Activated CD8-positive, alpha-beta memory T cell treated with anti-CD3 and anti-CD28 coated beads, Interleukin-2, amount 50 U/mL, for 24 hours (primary cell): Measurements from ENCODE around the gene ZNF518A.
"Not testable (repeated sequence)": the region's sequence is repeated elsewhere in the genome, so short reads cannot be mapped to it uniquely, and the experiment has no call there.

Experiments
- DNase-seq: peaks from one replicate; pipeline ENCODE4 v3.0.0-alpha.2; 2020; ENCODE audit errors: extremely low read depth

Gene ZNF518A

DNA sequence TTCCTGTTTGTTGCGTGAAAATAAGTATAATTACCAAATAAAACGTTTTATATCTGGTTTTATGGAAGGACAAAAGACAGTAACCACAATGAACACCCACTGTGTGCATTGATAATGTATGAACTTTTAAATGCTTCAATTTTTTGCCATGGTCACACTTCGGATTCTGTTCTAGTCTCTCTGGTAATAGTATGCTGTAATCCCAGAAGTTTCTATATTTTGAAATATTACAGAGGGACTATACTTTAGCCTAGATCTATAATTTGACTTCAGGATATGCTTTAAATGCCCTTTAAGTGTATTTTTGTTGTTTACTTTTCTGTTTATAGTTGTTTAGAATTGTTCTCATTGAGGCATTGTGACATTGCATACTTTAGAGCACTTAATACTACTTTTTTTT, 1.5 kb downstream of the ZNF518A start:
- no peak for DNase-seq

DNA sequence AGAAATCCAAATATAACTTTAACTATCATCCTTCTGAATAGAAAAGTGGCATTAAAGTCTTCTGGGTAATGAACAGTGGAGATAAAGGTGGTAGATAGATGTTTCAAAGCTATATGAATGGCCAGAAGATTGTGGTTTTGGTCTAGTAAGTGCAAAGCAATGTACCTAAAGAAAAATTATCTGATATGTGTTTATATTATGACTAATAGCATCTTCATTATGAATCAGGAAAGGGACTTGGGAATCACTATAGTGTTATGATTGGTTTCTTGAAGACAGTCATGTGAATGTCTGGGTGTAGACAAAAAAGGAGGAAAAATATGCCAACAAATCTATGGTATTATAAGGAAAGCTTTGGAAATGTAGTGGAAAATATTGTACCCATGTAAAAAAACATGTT, 3.0 kb downstream of the ZNF518A start:
- DNase-seq: no peak

DNA sequence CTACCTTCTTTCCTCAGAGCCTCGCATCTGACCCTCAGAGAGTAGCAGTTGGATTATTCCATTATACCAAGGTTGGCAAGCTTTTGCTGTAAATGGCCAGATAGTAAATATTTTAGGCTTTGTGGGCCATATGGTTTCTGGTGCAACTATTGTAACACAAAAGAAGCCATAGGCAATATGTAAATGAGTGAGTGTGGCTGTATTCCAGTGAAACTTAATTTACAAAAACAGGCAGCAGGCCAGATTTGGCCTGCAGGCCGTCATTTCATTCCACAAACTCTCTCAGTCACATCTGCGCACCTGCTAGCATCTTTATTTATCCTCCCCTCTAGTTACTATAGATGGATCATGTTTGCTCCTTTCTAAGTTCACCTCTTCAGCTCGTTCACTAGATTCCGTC, 6.7 kb downstream of the ZNF518A start:
- no peak for DNase-seq

DNA sequence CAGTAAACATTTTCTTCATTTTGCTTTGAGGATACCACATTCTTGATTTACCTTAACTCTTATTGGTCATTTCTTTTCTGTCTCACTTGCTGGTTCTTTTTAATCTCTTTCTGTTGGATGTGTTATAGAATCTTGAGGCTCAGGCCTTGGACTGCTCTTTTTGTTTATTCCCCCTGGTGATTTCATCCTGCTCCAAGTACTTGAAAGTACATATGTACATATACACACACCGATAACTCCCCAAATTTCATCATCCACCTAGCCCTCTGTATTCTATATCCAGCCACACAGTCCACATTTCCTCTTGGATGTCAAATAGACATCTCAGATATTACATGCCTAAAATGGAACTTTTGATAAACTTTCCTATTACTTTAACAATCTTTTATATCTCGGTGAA, 7.5 kb downstream of the ZNF518A start:
- DNase-seq: no peak

DNA sequence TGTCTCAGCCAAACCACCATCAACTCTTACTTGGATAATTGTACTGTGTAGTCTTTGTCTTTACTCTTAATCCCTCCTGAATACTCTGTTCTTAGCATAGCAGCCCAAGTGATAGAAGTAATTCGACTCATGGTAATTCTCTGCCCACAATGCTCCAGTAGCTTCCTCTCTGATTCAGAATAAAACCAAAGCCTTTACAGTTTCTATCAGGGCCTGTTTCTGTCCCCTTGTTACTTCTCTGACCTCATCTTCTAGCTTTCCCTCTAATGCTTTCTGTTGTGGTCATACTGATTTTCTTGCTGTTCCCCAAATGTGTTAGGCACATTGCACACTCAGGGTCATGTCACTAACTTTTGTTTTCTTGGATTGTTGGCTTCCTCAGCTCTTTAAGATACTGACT, 8.0 kb downstream of the ZNF518A start:
- no peak for DNase-seq

DNA sequence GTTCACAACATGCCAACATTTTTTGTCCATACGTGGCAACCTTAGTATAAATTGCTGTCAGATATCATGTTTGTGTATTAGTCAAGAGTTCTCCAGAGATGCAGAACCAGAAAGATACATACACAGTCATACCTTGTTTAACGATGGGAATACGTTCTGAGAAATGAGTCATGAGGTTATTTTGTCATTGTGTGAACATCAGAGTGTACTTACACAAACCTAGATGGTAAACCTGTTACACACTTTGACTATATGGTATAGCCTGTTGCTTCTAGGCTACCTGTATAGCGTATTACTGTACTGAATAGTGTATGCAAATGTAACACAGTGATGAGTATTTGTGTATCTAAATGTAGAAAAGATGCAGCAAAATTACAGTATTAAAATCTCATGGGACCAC, 22.3 kb downstream of the ZNF518A start:
- no peak for DNase-seq

DNA sequence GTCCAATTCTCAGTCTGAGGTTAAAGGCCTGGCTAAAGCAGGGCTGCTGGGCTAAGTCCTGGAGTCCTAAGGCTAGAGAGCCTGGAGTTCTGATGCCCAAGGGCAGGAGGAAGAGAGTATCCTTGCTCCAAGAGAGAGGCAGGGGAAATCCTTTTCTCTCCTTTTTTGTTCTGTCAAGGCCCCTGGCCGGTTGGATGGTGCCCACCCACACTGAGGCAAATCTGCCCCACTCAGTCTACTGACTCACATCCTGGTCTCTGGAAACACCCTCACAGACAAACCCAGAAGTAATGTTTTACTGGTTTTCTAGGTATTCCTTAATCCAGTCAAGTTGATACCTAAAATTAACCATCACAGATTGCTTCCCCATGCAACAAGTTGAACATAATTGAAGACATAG, 23.0 kb downstream of the ZNF518A start:
- DNase-seq: no peak

DNA sequence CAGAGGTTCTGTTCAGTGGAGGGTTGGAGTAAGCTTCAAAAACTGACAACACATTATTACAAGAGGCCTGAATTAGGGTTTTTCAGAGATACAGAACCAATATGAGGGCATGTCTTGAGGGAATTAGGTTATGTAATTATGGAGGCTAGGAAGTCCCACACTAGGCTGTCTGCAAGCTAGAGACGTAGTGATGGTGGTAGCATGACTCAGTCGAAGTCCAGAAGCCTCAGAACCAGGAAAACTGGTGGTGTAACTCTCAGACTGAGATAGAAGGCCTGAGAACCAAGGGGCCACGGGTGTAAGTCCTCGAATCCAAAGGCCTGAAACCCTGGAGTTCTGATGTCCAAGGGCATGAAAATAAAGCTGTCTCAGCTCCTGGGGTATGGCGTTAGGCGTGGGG, 35.6 kb downstream of the ZNF518A start:
- no peak for DNase-seq

DNA sequence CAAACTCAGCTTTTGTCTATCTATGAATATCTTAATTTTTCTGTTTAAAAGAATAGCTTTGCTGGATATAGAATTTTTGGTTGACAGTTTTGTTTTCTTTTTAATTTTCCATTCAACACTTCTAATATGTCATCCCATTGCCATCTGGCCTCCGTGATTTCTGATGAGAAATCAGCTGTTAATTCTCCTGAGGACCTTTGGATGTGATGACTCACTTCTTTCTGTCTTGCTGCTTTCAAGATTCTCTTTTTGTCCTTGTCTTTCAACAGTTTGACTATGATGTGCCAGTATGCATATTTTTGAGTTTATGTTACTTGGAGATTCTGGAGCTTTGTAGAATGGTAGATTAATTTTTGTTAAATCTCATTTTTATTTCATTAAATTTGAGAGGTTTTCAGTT, 38.4 kb downstream of the ZNF518A start:
- no peak for DNase-seq

DNA sequence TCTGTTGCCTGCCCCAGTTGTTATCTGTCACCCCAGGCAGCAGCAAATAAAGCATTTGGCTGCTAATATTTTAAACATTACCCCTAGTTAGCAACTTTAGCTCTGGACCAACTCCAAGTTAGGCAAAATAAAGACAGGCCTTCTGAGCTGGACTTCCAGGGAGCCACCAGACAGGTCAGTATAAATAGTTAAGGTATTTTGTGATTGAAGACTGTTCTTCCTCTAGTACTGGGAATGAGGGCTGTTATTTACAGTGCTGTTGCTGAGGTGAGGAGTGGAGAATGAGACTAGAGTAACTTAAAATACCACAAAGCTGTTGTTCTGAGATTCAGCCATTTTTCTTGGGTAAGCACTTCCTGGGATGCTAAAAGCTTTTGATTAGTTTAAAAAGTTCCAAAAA, 40.1 kb downstream of the ZNF518A start:
- no peak for DNase-seq

DNA sequence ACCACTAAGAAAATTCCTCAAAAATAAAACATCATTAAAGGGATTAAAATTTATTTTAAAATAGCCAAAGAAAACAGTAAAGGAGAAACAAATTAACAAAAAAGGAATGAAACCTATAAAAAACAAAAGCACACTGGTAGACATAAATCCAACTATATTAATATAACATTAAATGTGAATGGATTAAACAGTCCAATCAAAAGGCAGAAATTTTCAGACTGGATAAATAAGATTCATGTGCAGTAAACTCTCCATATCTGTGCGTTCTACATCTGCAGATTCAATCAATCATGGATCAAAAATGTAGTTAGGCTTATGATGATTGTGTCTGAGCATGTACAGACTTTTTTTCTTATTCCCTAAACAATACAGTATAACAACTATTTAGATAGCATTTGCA, 42.6 kb downstream of the ZNF518A start:
- no peak for DNase-seq

DNA sequence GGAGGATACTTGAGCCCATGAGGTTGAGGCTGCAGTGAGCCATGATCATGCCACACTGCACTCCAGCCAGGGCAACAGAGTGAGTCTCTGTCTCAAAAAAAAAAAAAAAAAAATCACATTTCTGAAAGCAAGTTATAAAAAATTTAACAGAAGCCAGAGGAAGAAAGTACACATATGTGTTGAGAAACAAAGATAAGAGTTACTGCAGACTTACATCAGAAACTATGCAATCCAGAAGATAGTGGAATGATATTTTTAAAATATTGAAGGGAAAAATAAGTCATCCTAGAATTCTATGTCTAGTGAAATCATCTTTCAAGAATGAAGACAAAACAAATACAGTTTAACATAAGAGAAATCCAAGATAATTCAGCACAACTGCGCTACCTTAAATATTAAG, 46.9 kb downstream of the ZNF518A start:
- no peak for DNase-seq

DNA sequence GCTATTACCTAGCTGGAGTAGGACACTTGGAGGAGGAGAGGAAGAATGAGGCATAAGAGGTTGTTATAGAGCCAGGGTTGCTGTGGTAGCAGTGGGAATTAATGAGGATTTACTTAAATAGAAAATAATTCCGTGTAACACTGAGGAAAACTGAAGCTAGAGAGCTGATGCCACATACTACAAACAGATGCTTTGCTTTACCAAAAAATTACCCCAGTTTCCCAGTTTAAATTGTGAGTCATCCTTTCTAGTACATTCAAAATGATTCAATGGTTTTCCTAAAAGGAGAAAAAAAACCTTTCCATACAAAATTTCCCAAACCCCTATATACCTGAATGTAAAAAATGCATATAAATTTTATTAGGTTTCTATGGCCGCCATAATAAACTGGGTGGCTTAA, 58.3 kb downstream of the ZNF518A start:
- no peak for DNase-seq

DNA sequence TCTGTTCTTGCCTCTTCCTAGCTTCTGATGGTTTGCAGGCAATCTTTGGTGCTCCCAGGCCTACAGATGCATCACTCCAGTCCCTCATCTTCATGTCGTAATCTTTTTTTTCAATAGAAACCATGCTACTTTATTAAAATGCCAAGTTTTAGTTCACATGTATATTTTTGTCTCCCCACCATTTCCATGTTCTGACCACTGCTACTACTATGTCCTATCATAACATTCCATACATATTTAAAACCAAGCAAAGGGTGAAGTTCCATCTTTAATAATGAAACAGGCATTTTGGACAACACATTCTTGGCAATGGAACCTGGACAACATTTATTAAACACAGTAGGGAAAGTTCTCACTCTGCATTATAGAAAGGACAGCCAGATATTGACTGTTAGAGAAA, 58.8 kb downstream of the ZNF518A start:
- no peak for DNase-seq

DNA sequence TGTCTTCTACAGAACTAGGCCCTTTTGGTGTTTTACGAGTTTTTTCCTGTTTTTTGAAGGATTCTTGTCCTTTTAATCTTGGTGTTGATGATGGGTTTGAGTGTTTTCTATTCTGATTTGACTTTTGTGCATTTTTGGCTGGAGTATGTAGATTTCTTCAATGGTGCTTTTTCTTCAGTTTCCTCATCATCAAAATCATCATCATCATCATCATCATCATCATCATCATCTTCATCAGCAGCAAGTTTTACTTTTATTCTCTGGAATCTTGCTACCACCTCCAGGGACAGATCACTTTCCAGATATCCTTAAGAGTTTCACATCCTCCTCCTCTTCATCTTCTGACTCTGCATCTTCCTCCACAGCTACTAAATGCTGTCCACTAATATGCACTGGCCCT, 59.4 kb downstream of the ZNF518A start:
- not testable (repeated sequence) for DNase-seq

DNA sequence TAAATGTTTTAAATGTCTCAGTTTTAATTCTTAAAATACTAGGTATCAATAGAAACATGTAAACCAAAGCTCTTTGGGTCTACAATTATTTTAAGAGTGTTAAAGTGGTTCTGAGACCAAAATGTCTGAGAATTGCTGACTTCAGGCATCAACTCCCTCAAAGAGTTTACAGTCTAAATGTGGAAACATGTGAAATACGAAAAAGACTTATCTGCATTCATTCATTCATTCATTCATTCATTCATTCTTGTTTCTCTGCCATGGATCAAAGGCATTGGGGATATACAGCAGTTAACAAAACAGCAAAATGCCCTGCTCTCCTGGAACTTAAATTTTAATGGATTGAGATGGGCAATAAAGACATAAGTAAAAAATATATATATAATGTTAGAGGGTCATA, 71.4 kb downstream of the ZNF518A start:
- DNase-seq: no peak

DNA sequence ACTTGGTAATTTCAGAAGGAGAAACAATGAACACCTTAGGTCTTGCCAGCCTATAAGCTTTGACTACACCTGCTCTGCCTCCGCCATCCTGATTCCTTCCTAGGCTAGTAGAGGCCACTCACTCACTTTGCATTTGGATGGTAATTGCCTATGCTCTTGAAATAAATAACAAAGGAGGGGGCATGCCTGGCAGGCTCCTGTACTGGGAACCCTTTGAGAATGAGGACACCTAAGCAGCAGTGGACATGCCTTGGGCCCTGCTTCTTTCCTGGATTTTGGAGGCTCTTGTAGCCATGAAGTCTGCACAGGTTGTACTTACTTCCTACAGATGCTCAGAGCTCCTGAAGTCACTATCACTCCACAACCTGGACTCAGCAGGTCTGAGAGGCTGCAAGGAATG, 75.5 kb downstream of the ZNF518A start:
- no peak for DNase-seq

DNA sequence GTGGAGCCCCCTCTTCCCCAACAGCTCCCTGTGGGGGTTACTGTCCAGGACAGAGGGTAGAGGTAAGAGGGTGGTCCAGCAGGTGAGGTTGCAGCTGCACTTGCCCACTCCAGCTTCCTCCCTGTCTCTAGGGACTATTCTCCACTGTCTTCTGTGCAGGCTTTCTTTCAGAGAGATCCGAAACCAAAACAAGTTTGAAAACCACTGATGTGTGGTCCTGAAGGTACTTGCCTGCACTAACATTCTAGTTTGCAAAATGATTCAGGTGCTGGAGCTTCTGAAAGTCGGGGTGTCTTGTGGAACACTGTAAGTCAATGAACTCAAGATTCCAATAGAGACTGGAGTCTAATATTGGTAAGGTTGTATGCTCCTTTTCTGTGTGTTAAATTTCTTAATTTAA, 78.2 kb downstream of the ZNF518A start:
- no peak for DNase-seq

DNA sequence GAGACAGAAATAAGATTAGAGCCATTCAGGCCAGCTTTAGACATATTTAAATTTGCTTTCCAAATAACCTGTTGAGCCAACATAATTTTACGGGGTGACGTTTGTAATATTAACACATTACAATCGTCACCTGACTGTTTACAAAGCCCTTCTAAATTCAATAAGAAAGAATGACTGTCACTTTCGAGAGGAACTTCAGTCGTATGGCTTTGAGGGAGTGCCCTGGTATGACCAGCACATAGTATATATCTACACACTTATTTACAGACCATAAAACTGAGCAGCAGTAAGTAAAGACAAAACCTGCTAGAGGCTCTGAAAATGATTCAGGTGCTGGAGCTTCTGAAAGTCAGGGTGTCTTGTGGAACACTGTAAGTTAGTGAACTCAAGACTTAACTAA, 78.8 kb downstream of the ZNF518A start:
- DNase-seq: no peak

DNA sequence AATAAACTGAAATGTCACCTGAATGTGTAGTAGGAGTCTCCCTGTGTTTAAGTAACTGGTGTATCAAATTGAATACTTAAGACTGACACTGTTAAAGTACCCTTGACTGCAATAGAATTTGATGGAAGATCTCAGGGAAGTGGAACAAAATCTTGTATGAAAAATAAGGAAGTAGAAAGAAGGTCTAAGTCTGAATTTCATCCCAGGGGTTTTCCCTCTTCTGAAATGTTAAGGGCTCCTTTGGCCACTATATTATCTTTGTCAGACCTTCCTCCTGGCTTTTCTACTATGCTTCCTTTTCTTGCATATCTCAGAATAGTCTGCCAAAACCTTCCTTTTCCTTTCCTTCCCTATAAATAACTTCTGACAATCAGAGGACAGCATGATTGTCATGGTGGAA, 81.7 kb downstream of the ZNF518A start:
- no peak for DNase-seq

DNA sequence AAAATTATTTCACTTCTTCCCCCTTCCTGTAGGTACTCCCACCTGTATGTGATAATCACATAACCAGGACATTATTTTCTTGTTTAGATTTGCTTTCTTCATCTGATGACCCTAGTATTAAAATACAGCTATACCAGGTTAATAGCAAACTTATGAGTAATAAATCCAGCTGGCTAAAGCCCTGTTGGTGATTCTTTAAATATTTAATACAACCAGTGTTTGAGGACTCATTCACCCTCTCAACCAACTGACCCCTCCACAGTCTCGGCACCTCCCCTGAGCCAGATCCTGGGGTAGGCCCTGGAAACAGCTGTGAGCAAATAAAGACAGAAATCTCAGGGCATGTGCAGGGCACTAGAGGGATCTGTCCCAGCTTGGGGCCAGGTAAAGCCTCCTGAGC, 82.8 kb downstream of the ZNF518A start:
- DNase-seq: no peak
